VCaP (cell line): ENCODE data around the gene AEBP2.

Experiments used
- H3K27ac ChIP-seq: fragments of 450-650 bp; 2 replicates; pipeline ENCODE4 v1.5.1; 2017
- TF ChIP-seq, protein P1 (sequence below): fragments of 450-650 bp; conservative IDR thresholded peaks from 2 replicates; pipeline ENCODE4 v1.5.1; 2017; ENCODE audit warnings: mild to moderate bottlenecking, moderate library complexity

Gene AEBP2

DNA sequence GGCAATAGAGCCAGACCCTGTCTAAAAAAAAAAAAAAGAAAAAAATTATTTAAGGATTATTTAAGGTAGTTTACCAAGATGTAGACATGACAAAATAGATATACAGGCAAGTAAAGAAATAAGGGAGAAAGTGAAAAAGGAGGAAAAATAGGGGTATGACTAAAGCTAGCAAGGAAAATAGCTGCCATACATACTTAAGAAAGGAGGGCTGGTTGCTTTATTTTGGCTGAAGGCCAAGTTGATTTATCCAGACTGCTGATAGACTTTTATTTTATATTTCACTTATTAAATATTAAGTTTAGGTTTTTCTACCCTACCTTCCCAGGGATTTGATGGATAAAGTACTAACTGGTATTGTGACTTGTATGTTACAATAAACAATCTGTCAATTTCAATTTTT, 8.3 kb upstream of the AEBP2 start:
- peak overlapping the region; percentile 61 for H3K27ac ChIP-seq
- TF ChIP-seq, protein P1, sequence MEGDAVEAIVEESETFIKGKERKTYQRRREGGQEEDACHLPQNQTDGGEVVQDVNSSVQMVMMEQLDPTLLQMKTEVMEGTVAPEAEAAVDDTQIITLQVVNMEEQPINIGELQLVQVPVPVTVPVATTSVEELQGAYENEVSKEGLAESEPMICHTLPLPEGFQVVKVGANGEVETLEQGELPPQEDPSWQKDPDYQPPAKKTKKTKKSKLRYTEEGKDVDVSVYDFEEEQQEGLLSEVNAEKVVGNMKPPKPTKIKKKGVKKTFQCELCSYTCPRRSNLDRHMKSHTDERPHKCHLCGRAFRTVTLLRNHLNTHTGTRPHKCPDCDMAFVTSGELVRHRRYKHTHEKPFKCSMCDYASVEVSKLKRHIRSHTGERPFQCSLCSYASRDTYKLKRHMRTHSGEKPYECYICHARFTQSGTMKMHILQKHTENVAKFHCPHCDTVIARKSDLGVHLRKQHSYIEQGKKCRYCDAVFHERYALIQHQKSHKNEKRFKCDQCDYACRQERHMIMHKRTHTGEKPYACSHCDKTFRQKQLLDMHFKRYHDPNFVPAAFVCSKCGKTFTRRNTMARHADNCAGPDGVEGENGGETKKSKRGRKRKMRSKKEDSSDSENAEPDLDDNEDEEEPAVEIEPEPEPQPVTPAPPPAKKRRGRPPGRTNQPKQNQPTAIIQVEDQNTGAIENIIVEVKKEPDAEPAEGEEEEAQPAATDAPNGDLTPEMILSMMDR, result no peak

DNA sequence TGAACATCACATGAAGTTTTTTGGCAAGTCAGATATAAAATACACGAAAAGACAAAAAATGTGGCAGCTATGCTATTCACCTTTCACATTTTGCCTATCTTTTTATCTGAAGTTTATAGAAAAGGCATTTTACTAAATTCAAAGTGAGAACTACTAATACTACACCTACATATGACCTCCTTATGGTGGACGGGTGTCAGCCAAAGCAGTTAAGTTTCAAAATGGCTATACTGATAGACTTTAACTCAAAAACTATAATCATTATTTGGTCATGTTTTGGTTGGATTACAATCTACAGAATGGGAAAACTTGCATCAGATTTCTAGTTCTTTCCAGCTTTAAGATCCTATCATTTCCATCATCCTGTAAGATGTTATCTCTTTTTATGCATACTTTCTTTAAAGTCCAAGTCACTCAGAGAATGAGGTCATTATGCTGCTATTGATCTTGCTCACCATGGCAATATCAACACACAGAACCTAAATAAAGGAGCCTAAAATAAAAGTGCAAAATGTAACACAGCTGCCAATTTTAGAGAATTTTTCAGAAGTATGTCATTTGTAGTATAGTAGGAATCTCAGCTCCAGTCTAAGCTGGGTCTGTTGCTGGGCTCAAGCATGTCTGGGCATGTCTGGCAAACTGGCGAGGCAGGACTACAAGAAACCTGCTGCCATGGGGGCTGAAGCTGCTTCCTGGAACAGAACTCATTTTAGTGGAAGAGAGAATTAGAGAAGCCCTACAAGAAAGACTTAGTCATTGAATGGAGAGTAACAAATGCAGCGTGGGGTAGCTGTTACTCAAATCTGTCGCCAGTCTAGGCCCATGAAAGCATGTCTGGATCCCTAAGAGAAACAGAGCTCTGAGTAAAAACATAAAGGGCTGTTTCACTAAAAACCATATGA, 7.6 kb upstream of the AEBP2 start:
- TF ChIP-seq, protein P1, result no peak
- H3K27ac ChIP-seq, result peak overlapping the region; percentile 61

DNA sequence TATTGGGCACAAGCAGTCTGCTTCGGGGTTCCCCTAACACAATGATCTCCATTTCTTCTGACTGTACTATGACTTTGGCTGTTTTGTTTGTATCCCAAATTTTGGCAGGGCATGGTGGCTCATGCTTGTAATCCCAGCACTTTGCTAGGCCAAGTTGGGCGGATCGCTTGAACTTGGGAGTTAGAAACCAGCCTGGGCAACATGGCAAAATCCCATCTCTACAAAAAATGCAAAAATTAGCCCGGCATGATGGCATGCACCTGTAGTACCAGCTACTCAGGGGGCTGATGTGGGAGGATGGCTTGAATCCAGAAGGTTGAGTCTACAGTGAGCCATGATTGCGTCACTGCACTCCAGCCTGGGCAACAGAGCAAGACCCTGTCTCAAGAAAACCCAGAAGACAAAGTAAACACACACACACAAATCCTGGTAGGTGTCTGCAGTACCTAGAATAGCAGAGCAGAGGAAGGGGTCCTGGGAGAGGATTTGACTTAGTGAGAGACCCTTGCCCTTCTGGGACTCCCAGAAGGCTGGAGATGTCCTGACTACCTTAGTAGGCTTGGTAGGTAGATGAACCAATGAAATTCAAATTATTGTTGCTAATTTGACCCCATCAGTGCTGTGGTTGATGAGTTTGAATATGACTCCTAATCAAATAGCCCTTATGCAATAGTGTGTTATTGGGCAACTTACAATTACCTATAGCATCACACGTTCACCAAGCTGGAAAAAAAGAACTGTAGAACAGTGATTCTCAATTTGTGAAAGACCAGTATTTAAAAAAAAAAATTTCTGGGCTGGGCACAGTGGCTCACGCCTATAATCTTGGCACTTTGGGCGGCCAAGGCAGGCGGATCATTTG, 6.8 kb upstream of the AEBP2 start:
- H3K27ac ChIP-seq, result peak overlapping the region; percentile 61

DNA sequence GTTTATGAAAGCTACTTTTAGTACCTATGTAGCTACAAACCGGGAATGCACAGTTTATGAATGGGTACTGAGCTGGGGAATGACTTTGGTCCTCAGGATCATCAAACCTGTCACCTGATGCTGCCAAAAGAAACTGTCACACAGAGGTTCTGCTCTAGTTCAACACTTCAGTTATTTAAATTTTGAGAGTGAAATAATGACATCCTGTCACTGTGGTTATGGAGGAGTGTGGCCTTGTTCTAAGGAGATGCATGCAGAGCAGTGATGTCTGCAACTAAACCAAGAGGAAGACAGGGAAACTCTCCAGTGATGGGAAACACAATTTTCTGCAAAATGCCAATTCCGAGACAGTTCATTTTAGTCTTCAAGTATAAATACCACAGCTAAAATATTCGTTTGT, 4.8 kb upstream of the AEBP2 start:
- H3K27ac ChIP-seq, result no peak overlapping the region
- TF ChIP-seq, protein P1, result no peak

More for the DNA sequence above, 6.8 kb upstream of the AEBP2 start:
- TF ChIP-seq, protein P1, result no peak

DNA sequence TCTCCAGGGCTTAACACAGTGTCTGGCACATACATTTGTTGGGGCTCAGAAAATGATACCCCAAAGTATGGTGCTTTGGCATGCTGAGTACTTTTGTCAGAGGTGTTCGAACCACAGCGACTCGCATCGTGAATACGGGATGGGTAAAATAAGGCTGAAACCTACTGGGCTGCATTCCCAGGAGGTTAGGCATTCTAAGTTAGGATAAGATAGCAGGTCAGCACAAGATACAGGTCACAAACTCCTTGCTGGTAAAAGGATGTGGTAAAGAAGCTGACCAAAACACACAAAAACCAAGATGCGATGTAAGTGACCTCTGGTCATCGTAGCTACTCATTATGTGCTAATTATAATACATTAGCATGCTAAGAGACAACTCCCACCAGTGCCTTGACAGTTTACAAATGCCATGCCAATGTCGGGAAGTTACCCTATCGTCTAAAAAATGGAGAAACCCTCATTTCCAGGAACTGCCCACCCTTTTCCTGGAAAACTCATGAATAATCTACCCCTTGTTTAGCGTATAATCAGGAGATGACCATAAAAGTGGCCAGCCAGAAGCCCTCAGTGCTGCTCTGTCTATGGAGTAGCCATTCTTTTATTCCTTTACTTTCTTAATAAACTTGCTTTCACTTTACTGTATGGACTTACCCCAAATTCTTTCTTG, 3.3 kb upstream of the AEBP2 start:
- TF ChIP-seq, protein P1, result no peak
- H3K27ac ChIP-seq, result no peak overlapping the region

DNA sequence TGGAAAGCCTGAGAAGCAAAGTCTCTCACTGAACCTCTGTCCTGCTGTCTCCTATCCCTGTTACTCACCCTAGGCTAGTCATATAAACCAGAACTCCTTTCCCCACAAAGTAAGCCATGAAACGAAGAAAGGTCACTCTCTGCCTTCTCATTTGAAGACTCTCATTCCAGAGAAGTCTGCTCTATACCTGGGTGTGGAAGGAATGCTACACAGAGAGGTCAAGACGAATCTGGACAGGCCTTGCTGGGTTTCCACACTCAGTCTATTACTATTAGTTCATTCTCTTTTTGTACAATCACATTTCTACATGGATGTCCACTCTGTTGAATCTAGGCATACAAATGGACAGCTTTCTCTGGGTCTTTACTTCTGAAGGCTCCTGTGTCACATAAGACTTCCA, 2.4 kb upstream of the AEBP2 start:
- TF ChIP-seq, protein P1, result no peak
- no peak overlapping the region for H3K27ac ChIP-seq

DNA sequence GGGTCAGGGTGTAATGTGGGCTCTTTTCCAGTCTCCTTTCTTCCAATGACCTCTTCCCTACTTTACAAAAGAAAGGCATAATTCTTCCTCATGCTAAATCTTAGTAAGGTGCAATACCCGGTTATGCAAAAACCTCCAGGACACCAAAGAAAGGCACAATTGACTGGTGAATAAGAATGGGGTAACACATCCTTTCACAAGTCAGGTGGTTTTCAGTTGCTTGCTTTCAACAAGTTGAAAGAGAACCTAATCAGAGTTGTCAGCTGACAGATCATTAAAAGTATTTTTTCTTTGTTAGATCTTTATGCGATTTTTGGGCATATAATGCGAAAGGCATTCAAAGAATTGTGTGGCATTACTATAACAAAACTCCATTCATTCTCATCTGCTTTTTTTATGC, 1.3 kb upstream of the AEBP2 start:
- TF ChIP-seq, protein P1, result no peak
- no peak overlapping the region for H3K27ac ChIP-seq
